HepG2 (cell line): ENCODE results near the gene PNPLA1. TPM values are rescaled to one million over a fixed set of nuclear protein-coding genes. Genes with fewer than 3 reads are reported as not detected.

Experiments used
- ATRX ChIP-seq: sonication (generic); formaldehyde crosslinking; IDR thresholded peaks from 2 replicates; pipeline ENCODE4 v1.4.0; 2020; ENCODE audit warnings: missing genetic modification reagents, borderline replicate concordance
- CHD4 ChIP-seq: fragments of 200-600 bp; sonication (generic); IDR thresholded peaks from 2 replicates; pipeline ENCODE4 v1.7.0; 2017; ENCODE audit warnings: mild to moderate bottlenecking, low read length, borderline replicate concordance
- FOSL2 ChIP-seq: sonication (generic); formaldehyde crosslinking; IDR thresholded peaks from 2 replicates; pipeline ENCODE4 v1.4.0; 2020; ENCODE audit warnings: missing genetic modification reagents
- HOXA9 ChIP-seq: sonication (generic); formaldehyde crosslinking; IDR thresholded peaks from 2 replicates; pipeline ENCODE4 v1.8.1; 2022; ENCODE audit warnings: missing genetic modification reagents, mild to moderate bottlenecking, moderate library complexity, borderline replicate concordance
- PRDM10 ChIP-seq: sonication (generic); formaldehyde crosslinking; IDR thresholded peaks from 2 replicates; pipeline ENCODE4 v1.4.0; 2020; ENCODE audit warnings: low read depth, missing genetic modification reagents
- RORA ChIP-seq: sonication (generic); formaldehyde crosslinking; IDR thresholded peaks from 2 replicates; pipeline ENCODE4 v1.5.0; 2020; ENCODE audit warnings: mild to moderate bottlenecking, missing genetic modification reagents, moderate library complexity
- TEAD3 ChIP-seq: optimal IDR thresholded peaks from 2 replicates; pipeline ENCODE3; 2016; ENCODE audit warnings: borderline replicate concordance
- TP53 ChIP-seq: sonication (generic); formaldehyde crosslinking; conservative IDR thresholded peaks from 2 replicates; pipeline ENCODE4 v1.4.0; 2020; ENCODE audit warnings: missing genetic modification reagents
- U2AF1 ChIP-seq: fragments of 200-400 bp; formaldehyde crosslinking; optimal IDR thresholded peaks from 2 replicates; pipeline ENCODE3; 2017; ENCODE audit warnings: mild to moderate bottlenecking, low read depth, low read length
- ZC3H13 ChIP-seq: sonication (generic); formaldehyde crosslinking; IDR thresholded peaks from 2 replicates; pipeline ENCODE4 v1.8.1; 2023; ENCODE audit warnings: mild to moderate bottlenecking, missing genetic modification reagents, moderate library complexity
- ZNF121 ChIP-seq: sonication (generic); formaldehyde crosslinking; IDR thresholded peaks from 2 replicates; pipeline ENCODE4 v1.5.0; 2020; ENCODE audit warnings: mild to moderate bottlenecking, missing genetic modification reagents
- ZNF317 ChIP-seq: sonication (generic); formaldehyde crosslinking; IDR thresholded peaks from 2 replicates; pipeline ENCODE4 v1.5.0; 2020; ENCODE audit warnings: mild to moderate bottlenecking, missing genetic modification reagents
- ZNF513 ChIP-seq: sonication (generic); formaldehyde crosslinking; conservative IDR thresholded peaks from 2 replicates; pipeline ENCODE4 v1.5.0; 2020; ENCODE audit warnings: missing genetic modification reagents
- ZNF713 ChIP-seq: sonication (generic); formaldehyde crosslinking; IDR thresholded peaks from 2 replicates; pipeline ENCODE4 v1.4.0; 2020; ENCODE audit warnings: mild to moderate bottlenecking, missing genetic modification reagents
- ZNF879 ChIP-seq: sonication (generic); formaldehyde crosslinking; IDR thresholded peaks from 2 replicates; pipeline ENCODE4 v1.8.1; 2023; ENCODE audit warnings: missing genetic modification reagents
- polyA plus RNA-seq, 8 experiments: library from polyadenylated mRNA; depleted of rRNA in 3 of 8; stranded (reverse) in 7 of 8; unstranded in 1 of 8; fragments of >200 nt; fragmentation: Illumina TruSeq in 4 of 8; extraction: Trizol in 4 of 8; gene quantifications; 2 replicates each; pipeline versions ENCODE4 v1.2.1 to v1.2.3, GENCODE V29; 2011 to 2016; ENCODE audit warnings: low read depth in 4 of 8, missing spikeins in 1 of 8, mixed read lengths in 1 of 8; ENCODE audit not compliant: insufficient read depth in 1 of 8
- total RNA-seq, 5 experiments: library from RNA; depleted of rRNA; stranded (reverse); fragments of >200 nt; fragmentation: Illumina TruSeq; extraction: Trizol; gene quantifications; 2 replicates each; pipeline ENCODE4 v1.2.3, GENCODE V29; 2016; ENCODE audit warnings: low read depth in 1 of 5
- TF ChIP-seq, protein P1 (sequence below): sonication (generic); formaldehyde crosslinking; IDR thresholded peaks from 2 replicates; pipeline ENCODE4 v1.5.1; 2020; ENCODE audit warnings: mild to moderate bottlenecking, missing genetic modification reagents, borderline replicate concordance

Gene PNPLA1
- total and polyA plus RNA-seq, 2 of the 13 experiments (the other 11 are each of a cell fraction or from before 2014, with no cell fraction given), result not detected

- no peak for TF ChIP-seq U2AF1
- TF ChIP-seq FOSL2 (CRISPR knock-in tag), result peak; percentile 53; the same call in 1 of the 2 replicates
- TF ChIP-seq ATRX (CRISPR knock-in tag), result 0 out of 2 replicates have a peak, but pooled peaks have one; percentile 43
- TF ChIP-seq ZC3H13 (CRISPR knock-in tag), result no peak
- peak; percentile 51; the same call in 1 of the 2 replicates for TF ChIP-seq PRDM10 (CRISPR knock-in tag)
- TF ChIP-seq TEAD3 (CRISPR knock-in tag), result peak; percentile 59
- no peak for TF ChIP-seq RORA (CRISPR knock-in tag)
- TF ChIP-seq ZNF121, result no peak
- TF ChIP-seq ZNF713, result no peak
- no peak for TF ChIP-seq TP53
- TF ChIP-seq, protein P1, sequence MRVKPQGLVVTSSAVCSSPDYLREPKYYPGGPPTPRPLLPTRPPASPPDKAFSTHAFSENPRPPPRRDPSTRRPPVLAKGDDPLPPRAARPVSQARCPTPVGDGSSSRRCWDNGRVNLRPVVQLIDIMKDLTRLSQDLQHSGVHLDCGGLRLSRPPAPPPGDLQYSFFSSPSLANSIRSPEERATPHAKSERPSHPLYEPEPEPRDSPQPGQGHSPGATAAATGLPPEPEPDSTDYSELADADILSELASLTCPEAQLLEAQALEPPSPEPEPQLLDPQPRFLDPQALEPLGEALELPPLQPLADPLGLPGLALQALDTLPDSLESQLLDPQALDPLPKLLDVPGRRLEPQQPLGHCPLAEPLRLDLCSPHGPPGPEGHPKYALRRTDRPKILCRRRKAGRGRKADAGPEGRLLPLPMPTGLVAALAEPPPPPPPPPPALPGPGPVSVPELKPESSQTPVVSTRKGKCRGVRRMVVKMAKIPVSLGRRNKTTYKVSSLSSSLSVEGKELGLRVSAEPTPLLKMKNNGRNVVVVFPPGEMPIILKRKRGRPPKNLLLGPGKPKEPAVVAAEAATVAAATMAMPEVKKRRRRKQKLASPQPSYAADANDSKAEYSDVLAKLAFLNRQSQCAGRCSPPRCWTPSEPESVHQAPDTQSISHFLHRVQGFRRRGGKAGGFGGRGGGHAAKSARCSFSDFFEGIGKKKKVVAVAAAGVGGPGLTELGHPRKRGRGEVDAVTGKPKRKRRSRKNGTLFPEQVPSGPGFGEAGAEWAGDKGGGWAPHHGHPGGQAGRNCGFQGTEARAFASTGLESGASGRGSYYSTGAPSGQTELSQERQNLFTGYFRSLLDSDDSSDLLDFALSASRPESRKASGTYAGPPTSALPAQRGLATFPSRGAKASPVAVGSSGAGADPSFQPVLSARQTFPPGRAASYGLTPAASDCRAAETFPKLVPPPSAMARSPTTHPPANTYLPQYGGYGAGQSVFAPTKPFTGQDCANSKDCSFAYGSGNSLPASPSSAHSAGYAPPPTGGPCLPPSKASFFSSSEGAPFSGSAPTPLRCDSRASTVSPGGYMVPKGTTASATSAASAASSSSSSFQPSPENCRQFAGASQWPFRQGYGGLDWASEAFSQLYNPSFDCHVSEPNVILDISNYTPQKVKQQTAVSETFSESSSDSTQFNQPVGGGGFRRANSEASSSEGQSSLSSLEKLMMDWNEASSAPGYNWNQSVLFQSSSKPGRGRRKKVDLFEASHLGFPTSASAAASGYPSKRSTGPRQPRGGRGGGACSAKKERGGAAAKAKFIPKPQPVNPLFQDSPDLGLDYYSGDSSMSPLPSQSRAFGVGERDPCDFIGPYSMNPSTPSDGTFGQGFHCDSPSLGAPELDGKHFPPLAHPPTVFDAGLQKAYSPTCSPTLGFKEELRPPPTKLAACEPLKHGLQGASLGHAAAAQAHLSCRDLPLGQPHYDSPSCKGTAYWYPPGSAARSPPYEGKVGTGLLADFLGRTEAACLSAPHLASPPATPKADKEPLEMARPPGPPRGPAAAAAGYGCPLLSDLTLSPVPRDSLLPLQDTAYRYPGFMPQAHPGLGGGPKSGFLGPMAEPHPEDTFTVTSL, result 0 out of 2 replicates have a peak, but pooled peaks have one; percentile 20
- no peak for TF ChIP-seq ZNF513 (CRISPR knock-in tag)
- TF ChIP-seq ZNF317, result peak; percentile 99
- TF ChIP-seq HOXA9 (CRISPR knock-in tag), result no peak
- no peak for TF ChIP-seq CHD4
- TF ChIP-seq ZNF879 (CRISPR knock-in tag), result no peak
These were observed 65.1 kb downstream of the PNPLA1 start (continued) for GRCh38 chr6:36334832-36335459.
